RKO (cell line): ENCODE measurements around the gene FAM171A1.
A peak's percentile ranks its signal among the peaks of the same experiment; 100 is the strongest.
"Not testable (repeated sequence)": the region's sequence is repeated elsewhere in the genome, so short reads cannot be mapped to it uniquely, and the experiment has no call there.

Source experiments
- DNase-seq: peaks from one replicate; pipeline ENCODE4 v3.0.0-alpha.2; 2016; ENCODE audit warnings: low spot score

The FAM171A1 gene

DNA sequence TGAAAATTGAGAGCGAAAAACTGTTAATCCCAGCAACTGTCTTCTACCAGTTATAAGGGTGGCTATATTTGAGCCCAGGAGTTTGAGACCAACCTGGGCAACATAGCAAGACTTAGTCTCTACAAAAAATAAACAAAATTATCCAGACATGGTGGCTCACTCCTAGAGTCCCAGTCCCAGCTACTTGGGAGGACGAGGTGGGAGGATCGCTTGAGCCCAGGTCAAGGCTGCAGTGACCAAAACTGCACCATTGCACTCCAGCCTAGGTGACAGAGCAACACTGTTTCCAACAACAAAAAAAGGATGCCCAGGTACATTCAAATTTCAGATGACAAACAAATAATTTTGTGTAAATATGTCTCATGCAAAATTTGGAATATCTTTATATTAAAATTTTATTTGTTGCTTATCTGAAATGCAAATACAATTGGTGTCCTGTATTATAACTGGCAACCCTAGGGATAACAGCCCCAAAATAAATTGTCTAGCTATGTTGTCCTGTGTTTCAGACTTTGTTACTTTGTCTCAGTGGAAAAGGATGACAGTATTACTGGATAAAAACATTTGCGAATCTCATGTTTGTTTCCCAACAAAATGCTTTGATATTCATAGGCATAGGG lies 26.7 kb downstream of the FAM171A1 start:
- no peak for DNase-seq

DNA sequence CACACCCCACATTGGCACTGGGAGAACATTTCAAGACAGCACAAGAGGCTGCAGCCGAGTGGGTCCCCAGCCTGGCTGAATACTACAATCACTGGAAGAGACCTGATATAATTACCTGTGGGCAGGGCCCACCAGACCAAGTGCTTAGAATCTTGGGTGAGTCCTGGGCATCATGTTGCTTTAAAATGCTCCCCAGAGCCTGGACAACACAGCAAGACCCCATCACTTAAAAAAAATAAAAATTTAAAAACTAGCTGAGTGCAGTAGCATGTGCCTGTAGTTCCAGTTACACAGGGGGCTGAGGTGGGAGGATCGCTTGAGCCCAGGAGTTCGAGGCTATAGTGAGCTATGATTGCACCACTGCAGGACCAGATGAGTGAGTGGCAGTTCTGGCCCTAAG lies 28.1 kb downstream of the FAM171A1 start:
- no peak for DNase-seq

DNA sequence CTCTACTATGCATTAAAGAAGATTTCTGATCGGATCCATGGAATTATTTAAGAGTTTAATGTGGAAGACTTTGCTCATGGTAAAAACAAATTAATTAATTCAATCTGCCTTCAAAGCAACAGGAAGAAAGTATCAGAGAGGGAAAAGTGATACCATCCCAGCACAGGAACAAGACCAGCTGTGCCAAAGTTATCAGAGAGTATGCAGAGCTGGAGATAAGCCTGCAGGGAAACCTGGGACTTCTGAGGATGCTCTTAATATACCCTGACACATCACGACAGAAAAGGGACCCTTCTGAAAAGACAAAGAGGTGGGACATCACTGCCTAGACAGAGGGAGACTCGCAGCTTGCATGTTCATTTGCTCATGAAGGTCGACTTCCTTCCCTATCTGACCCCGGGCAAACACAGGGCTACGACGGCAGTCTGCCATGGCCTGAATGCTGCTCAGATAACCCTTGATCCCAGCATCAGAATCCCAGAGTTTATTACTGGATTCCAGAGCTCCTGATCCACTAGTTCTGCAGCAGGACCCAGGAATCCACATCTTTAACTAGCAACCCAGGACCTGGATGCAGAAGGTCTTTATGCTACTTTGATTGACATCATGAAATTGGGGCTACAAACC lies 29.5 kb downstream of the FAM171A1 start:
- no peak for DNase-seq

DNA sequence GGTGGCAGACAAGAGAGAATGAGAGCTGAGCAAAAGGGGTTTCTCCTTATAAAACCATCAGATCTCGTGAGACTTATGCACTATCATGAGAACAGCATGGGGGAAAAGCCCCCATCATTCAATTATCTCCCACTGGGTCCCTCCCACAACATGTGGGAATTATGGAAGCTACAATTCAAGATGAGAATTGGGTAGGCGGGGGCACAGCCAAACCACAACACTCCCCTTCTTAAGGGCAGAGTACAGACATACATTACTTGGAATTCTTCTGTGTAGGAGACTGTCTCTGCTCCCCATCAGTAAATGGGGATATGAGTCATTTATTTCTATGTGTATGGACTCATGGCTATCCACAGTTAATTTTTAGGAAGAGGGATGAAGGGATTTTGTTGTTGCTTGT lies 31.2 kb downstream of the FAM171A1 start:
- no peak for DNase-seq

DNA sequence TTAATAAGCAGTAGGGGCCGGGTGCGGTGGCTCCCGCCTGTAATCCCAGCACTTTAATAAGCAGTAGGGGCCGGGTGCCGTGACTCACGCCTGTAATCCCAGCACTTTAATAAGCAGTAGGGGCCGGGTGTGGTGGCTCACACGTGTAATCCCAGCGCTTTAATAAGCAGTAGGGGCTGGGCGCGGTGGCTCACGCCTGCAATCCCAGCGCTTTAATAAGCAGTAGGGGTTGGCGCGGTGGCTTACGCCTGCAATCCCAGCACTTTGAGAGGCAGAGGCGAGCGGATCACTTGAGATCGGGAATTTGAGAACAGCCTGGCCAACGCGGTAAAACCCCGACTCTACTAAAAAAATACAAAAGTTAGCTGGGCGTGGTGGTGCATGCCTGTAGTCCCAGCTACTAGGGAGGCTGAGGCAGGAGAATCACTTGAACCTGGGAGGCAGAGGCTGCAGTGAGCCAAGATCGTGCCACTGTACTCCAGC lies 33.6 kb downstream of the FAM171A1 start:
- not testable (repeated sequence) for DNase-seq

DNA sequence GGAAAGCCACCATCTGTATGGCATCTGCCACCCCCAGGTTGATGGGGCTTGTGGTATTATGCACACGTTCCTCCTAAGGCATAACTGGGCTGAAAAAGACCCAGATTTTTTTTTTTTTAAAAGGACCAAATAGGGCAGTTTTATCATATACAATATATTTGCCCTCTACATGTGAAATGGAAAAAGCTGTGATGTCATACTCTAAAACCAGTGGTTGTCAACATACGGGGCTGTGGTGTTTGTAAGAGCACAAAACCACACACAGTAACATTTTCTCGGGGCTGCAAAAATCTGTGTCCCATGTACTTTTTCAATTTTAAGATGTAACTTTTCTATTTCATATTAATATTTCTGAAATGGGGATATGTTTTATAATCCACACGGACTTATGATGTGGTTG lies 34.9 kb downstream of the FAM171A1 start:
- no peak for DNase-seq

DNA sequence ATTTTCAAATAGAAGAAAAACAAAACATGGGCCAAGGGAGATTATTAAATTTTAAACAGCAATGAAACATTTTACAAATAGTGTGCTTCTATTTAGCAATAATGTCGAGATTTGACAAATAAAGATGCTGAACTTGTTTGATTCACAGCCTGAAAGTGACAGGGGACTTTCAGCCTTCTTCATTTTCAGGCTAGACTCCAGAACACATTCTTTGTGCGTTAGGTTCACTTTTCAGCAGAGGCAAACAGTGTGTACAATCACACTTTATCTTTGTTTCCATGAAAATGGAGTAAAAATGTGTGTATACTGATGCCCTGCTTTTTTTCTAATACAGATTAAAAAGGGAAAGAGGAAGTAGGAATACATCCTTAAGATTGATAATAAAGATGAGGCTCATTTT lies 35.6 kb downstream of the FAM171A1 start:
- DNase-seq, result no peak

DNA sequence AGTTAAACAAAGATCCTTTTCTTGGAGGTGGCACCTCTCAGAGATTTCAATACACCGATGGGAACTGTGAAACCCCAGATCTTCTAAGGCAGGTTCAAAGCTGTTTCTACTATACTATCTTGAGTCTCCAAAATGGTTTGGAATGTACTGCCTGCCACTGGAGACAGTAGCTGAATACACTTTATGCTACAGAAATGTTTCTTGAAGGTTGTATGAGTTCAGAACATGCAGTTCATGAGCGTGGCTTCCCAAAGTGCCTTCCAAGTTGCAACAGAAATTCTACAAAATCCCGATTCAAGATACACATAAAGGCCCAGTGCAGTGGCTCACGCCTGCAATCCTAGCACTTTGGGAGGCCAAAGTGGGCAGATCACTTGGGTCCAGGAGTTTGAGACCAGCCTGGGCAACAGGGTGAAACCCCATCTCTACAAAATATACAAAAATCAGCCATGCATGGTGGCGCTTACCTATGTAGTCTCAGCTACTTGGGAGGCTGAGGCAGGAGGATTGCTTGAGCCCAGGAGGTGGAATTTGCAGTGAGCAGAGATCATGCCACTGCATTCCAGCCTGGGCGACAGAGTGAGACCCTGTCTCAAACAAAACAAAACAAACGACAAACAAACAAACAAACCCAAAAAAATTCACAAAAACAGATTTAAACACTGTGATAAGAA lies 36.3 kb downstream of the FAM171A1 start:
- DNase-seq, result no peak

DNA sequence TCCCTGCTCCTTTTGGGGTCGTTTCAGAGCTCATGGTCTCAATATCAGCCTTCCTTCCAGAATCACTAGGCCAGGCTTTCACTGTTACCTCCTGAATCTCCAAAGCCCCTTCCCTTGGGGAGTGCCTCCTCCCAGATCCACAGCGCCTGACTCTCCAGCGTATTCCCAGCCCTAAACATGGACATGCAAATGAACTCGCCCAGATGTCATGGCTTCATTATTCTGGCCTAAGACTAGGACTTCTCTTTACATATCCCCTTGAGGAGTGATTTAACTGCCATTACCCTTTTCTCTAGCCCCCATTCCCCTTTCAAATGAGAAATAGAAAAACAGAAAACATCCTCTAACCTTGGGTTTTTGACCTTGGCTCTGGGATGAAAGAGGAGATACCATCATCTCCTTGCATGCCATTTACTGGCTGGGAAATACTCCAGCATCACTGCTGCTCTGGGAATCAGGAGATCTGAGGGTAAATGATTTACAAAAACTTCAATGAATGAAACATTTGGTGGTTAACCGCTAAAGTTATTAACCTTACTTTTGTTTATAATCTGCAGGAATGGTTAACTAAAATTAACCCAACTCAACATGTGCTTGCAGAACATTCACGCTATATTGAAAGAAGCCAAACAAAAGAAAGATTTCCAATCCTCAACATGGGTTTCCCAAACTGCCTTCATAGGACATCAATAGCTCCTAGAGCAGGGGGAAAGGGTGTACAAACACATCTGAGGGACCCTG lies 37.0 kb downstream of the FAM171A1 start:
- DNase-seq, result no peak

DNA sequence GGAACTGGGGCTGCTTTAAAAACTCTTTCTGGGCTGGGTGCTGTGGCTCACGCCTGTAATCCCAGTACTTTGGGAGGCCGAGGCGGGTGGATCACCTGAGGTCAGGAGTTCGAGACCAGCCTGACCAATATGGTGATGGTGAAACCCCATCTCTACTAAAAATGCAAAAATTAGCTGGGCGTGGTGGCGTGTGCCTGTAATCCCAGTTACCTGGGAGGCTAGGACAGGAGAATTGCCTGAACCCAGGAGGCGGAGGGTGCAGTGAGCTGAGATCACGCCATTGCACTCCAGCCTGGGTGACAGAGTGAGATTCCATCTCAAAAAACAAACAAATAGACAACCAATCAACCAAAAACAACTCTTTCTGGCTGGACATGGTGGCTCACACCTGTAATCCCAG lies 37.9 kb downstream of the FAM171A1 start:
- not testable (repeated sequence) for DNase-seq

DNA sequence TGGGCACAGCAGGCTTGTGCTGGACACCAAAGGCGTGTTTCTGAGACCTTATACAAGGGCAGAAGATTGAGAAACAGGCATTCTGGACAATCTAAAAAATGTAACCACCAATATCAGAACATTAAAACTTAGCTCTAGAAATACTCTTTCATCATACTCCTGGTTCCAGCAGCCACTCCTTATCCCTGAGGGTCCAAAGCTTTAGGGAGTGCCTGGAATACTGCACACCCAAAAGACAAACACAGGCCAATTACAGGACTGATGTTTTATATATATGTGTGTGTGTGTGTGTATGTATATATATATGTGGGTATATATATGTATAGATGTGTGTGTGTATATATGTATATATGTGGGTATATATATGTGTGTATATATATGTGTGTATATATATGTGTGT lies 39.6 kb downstream of the FAM171A1 start:
- DNase-seq, result no peak

DNA sequence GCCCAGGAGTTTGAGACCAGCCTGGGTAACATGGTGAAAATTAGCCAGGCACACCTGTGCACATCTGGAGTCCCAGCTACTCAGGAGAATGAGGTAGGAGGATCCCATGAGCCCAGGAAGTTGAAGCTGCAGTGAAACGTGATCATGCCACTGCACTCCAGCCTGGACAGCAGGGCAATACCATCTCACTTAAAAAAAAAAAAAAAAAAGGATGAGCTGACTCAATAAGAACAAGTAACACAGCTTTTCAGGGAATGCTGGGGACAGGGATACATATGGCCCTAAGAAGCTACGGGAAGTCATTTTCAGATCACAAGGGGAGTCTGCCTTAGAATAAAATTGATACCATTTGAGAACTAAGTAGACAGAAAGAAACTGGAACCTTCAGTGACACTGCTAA lies 41.7 kb downstream of the FAM171A1 start:
- DNase-seq, result no peak

DNA sequence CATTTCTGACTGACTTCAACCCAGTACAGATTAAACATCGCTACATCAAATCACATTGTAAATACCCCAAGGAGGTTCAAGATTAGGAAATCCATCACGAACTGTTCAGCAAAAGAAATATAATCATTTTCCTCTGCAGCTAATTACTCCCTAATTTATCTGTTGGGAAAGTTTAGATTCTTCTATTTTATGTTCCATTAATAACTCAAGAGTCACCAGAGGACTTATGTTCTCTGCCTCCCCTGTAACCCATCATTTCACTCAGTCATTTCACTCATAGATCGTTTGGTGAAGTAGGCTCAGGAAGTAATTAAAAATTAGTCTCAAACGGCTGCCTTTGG lies 45.2 kb downstream of the FAM171A1 start:
- no peak for DNase-seq

DNA sequence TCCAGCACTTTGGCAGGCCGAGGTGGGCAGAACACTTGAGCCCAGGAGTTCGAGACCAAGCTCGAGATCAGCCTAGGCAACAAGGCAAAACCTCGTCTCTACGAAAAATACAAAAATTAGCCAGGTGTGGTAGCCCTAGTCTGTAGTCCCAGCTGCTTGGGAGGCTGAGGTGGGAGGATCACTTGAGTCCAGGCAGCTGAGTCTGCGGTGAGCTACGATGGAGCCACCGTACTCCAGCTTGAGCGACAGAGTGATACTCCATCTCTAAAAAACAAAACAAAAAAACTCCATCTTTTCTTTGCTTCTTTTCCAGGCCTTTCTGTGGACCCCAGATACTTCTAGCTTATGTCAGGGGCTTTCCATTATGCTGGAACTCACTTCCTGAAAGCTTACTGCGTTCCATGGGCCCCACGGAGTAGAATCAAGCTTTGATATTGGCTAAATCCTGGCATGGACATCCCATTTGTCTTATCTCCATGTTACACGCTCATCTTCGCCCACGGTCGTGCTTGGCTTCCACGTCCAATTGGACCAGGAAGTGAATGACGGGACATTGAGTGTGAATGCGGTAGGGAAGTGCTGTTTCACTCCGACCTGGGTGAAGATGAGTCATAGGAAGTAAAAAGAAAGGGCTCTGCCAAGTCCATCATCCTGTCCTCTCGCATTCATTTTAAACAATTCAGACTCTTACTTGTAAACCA lies 45.7 kb downstream of the FAM171A1 start:
- peak; percentile 99 for DNase-seq

DNA sequence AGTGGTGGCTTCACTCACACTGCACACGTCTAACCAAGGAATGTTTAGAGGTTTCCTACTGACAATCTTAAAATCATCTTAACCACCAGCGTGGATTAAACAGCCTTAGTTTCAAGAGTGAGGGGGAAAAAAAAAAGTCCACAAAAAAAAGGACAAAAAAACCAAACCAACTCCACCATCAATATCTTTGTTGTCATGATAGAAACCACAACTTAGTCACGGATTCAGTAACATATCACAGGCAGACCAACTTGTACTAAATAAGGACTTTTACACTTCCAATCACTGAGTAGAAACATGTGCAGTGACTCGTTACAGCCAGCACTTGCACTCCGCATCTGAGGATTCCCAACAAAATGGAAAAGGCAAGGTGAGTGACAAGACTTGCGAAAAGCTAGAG lies 46.5 kb downstream of the FAM171A1 start:
- no peak for DNase-seq

DNA sequence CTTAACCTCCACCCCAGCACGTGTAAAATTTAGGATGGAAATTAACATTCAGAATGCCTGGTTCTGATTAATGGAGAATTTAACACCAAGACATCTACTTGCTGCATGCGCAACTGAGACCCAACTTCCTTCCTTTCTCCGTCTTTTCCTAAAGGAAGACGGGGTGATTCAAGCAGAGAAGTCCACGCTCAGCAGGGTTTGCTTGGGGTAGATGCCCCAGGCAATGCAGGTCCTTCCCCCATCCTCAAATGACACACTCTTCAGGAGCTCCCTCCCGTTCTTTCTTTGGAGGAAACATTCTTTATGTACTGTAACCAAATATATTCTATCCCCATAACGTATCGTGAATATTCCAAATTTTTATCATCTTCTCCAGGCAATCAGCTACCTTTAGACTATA lies 47.0 kb downstream of the FAM171A1 start:
- DNase-seq, result no peak

DNA sequence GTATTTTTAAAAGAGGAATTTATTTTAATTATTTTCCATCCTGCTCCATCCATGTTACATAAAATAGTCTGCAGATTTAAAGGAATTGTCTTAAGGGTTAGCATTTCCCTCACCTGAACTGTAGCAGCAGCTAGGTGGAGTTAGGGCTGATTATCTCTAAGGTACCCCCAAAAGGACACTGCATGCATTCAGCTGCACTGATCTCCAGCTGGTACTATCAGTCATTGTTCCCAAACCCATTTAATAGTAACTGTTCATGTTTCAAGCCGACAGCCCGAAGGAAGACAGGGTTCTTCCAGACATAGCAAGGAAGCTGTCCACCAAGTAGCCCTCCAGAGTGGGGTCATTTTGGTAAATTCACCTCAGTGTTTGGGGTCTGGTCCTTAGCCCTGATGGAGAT lies 48.7 kb downstream of the FAM171A1 start:
- no peak for DNase-seq

DNA sequence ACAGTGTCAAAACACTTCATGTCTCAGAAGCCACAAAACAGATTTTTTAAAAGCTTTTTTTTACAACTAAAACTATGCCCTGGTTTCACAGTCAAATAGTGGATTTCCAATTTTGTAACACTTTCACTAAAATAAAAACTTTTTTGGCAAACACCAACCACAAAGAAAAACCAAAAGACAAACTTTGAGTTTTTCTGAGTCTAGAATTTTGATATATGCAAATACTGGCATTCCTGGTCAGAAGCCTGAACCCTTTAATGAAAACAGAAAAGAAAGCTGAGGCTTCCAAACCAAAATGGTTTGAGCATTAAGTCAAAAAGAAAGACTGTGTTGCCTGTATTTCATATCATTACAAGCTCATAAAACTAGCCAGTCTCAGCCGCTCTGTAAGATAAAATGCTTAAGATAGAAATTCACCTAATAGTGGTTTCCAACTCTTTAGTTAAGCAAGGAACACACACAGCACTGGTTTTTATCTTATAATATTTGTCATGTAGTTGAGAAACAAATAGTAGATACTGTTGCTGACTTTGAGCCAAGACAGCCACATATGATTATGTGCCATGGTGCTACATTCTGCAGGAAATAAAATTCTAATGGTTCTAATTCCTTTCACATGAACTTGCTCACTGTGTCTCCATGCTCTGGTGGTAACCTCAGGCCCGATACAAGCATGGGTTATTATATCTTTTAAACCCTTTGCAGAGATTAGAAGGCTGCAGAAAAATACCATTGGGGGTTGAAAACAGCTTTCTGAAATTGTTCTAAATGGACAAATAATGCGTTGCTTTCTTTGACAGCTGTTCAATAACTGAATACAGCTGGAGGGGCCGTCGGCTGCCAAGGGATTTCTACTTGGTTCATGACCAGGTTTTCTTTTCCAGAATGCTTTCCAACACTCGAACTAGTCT lies 49.4 kb downstream of the FAM171A1 start:
- DNase-seq, result no peak

DNA sequence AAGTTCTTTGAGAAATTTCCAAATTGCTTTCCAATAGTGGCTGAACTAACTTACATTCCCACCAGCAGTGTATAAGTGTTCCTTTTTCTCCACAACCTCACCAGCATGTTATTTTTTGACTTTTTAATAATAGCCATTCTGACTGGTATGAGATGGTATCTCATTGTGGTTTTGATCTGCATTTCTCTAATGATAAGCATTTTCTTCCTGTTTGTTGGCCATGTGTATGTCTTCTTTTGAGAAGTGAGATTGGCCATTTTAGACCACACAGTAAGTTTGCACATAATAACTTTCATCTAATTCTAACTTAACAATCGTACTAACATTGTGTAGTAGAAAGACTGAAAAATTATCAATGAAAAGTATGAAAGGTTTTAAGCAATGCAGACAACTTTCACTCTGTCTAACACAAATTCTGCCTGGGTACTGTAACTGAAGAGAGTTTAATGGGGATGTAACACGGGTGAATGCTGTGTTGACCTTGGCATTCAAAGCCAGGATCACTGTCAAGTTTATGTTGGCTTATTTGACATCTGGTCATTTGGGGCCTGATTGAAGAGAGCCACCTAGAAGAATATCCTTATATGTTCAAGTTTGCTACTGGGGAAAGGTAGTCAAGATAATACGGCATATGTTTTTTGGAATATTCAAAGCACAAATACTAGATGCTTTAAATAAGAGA lies 50.4 kb downstream of the FAM171A1 start:
- DNase-seq, result no peak

DNA sequence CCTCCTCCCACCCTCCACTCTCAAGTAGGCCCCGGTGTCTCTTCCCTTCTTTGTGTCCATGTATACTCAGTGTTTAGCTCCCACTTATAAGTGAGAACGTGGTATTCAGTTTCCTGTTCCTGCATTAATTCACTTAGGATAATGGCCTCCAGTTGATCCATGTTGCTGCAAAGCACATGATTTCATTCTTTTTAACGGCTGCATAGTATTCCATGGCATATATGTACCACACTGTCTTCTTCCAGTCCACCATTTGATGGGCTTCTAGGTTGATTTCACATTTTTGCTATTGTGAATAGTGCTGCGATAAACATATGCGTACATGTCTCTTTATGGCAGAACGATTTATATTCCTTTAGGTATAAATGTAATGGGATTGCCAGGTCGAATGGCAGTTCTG lies 51.0 kb downstream of the FAM171A1 start:
- no peak for DNase-seq
